H9 (cell line): ENCODE results near the gene NPC1L1. TPM values are rescaled to one million over a fixed set of nuclear protein-coding genes. Genes with fewer than 3 reads are reported as not detected.

Source experiments
- DNase-seq: peaks from one replicate; pipeline ENCODE4 v3.0.0-alpha.2; 2017
- H2AFZ ChIP-seq: one replicate; pipeline ENCODE4 v1.6.1; 2013; ENCODE audit warnings: mild to moderate bottlenecking, low read length, control low read depth, moderate library complexity
- H2AK5ac ChIP-seq: 2 replicates; pipeline ENCODE4 v1.6.1; 2013; ENCODE audit warnings: low read length, control low read depth, mixed read lengths; ENCODE audit not compliant: insufficient read length
- H2BK120ac ChIP-seq: one replicate; pipeline ENCODE4 v1.6.1; 2013; ENCODE audit warnings: low read depth, mild to moderate bottlenecking, low read length, control low read depth, inconsistent platforms; ENCODE audit not compliant: poor library complexity, severe bottlenecking
- H2BK12ac ChIP-seq: 2 replicates; pipeline ENCODE4 v1.6.1; 2013; ENCODE audit warnings: low read length, control low read depth, mixed read lengths, low read depth; ENCODE audit not compliant: insufficient read length
- H2BK15ac ChIP-seq: 2 replicates; pipeline ENCODE4 v1.6.1; 2013; ENCODE audit warnings: low read depth, low read length, control low read depth
- H2BK20ac ChIP-seq: one replicate; pipeline ENCODE4 v1.6.1; 2013; ENCODE audit warnings: low read depth, mild to moderate bottlenecking, low read length, control low read depth, inconsistent platforms; ENCODE audit not compliant: poor library complexity, severe bottlenecking
- H2BK5ac ChIP-seq: 2 replicates; pipeline ENCODE4 v1.6.1; 2013; ENCODE audit warnings: low read length, control low read depth, mixed read lengths; ENCODE audit not compliant: insufficient read length
- H3K14ac ChIP-seq: 2 replicates; pipeline ENCODE4 v1.6.1; 2013; ENCODE audit warnings: low read length, control low read depth; ENCODE audit not compliant: insufficient read depth
- H3K18ac ChIP-seq: 2 replicates; pipeline ENCODE4 v1.6.1; 2013; ENCODE audit warnings: low read depth, mild to moderate bottlenecking, mixed read lengths, low read length, control low read depth; ENCODE audit not compliant: insufficient read length
- H3K23ac ChIP-seq: 2 replicates; pipeline ENCODE4 v1.6.1; 2013; ENCODE audit warnings: low read length, control low read depth, mixed read lengths, low read depth; ENCODE audit not compliant: insufficient read length
- H3K23me2 ChIP-seq: 2 replicates; pipeline ENCODE4 v1.6.1; 2013; ENCODE audit warnings: low read depth, mild to moderate bottlenecking, mixed read lengths, low read length, control low read depth; ENCODE audit not compliant: insufficient read length, poor library complexity, severe bottlenecking
- H3K27ac ChIP-seq: 2 replicates; pipeline ENCODE4 v1.5.1; 2013; ENCODE audit warnings: low read length, control low read depth, mixed read lengths, low read depth; ENCODE audit not compliant: insufficient read length
- H3K27me3 ChIP-seq: 2 replicates; pipeline ENCODE4 v1.6.1; 2013; ENCODE audit warnings: low read length, control low read depth, inconsistent platforms; ENCODE audit not compliant: insufficient read depth
- H3K4ac ChIP-seq: 2 replicates; pipeline ENCODE4 v1.6.1; 2013; ENCODE audit warnings: low read depth, mild to moderate bottlenecking, control low read depth, inconsistent platforms, low read length, moderate library complexity
- H3K4me1 ChIP-seq: 2 replicates; pipeline ENCODE4 v1.6.1; 2013; ENCODE audit warnings: low read length, control low read depth, inconsistent platforms; ENCODE audit not compliant: insufficient read depth
- H3K4me2 ChIP-seq: 2 replicates; pipeline ENCODE4 v1.6.1; 2013; ENCODE audit warnings: low read length, control low read depth, mixed read lengths; ENCODE audit not compliant: insufficient read length, insufficient read depth
- H3K56ac ChIP-seq: 2 replicates; pipeline ENCODE4 v1.6.1; 2013; ENCODE audit warnings: low read depth, mild to moderate bottlenecking, mixed read lengths, low read length, control low read depth; ENCODE audit not compliant: insufficient read length
- H3K79me1 ChIP-seq: 2 replicates; pipeline ENCODE4 v1.6.1; 2013; ENCODE audit warnings: low read depth, mild to moderate bottlenecking, moderate library complexity, low read length, control low read depth, inconsistent platforms; ENCODE audit not compliant: insufficient read depth, poor library complexity, severe bottlenecking
- H3K79me2 ChIP-seq: 2 replicates; pipeline ENCODE4 v1.6.1; 2013; ENCODE audit warnings: low read length, control low read depth, inconsistent platforms; ENCODE audit not compliant: insufficient read depth
- H3K9ac ChIP-seq: 2 replicates; pipeline ENCODE4 v1.6.1; 2013; ENCODE audit warnings: low read length, control low read depth, mixed read lengths; ENCODE audit not compliant: insufficient read length; ENCODE audit errors: extremely low read depth
- H3K9me3 ChIP-seq: one replicate; pipeline ENCODE4 v1.6.1; 2013; ENCODE audit warnings: low read depth, low read length, inconsistent platforms; ENCODE audit not compliant: control insufficient read depth
- H3T11ph ChIP-seq: one replicate; pipeline ENCODE4 v1.6.1; 2013; ENCODE audit warnings: mild to moderate bottlenecking, low read length, control low read depth, inconsistent platforms
- H4K20me1 ChIP-seq: one replicate; pipeline ENCODE4 v1.6.1; 2013; ENCODE audit not compliant: control insufficient read depth, insufficient read length, insufficient read depth
- H4K5ac ChIP-seq: 2 replicates; pipeline ENCODE4 v1.6.1; 2013; ENCODE audit warnings: low read depth, mild to moderate bottlenecking, mixed read lengths, low read length, control low read depth; ENCODE audit not compliant: insufficient read length
- H4K8ac ChIP-seq: replicated peaks from 2 replicates; pipeline ENCODE4 v1.6.1; 2013; ENCODE audit warnings: low read length, control low read depth, mixed read lengths, low read depth; ENCODE audit not compliant: insufficient read length
- H4K91ac ChIP-seq: 2 replicates; pipeline ENCODE4 v1.6.1; 2013; ENCODE audit warnings: low read depth, mild to moderate bottlenecking, moderate library complexity, mixed read lengths, low read length, control low read depth; ENCODE audit not compliant: insufficient read length
- H3K27ac Mint-ChIP-seq, 3 experiments: 2 replicates in 2 of 3; 3 replicates in 1 of 3; pipeline ENCODE4 v1.8.0; 2020 to 2021; ENCODE audit warnings: mixed read lengths in 3 of 3, mild to moderate bottlenecking in 1 of 3, moderate library complexity in 1 of 3
- H3K27me3 Mint-ChIP-seq: 2 replicates; pipeline ENCODE4 v1.8.0; 2021; ENCODE audit warnings: low read depth, mild to moderate bottlenecking, moderate library complexity, mixed read lengths
- H3K36me3 Mint-ChIP-seq, 3 experiments: 2 replicates in 2 of 3; 3 replicates in 1 of 3; pipeline ENCODE4 v1.8.0; 2020 to 2021; ENCODE audit warnings: low read depth in 3 of 3, mixed read lengths in 3 of 3; ENCODE audit not compliant: insufficient read depth in 1 of 3
- H3K4me1 Mint-ChIP-seq, 2 experiments: 2 replicates each; pipeline ENCODE4 v1.8.0; 2020; ENCODE audit warnings: mixed read lengths in 2 of 2
- H3K4me3 Mint-ChIP-seq, 2 experiments: 2 replicates in 1 of 2; 3 replicates in 1 of 2; pipeline ENCODE4 v1.8.0; 2020 to 2021; ENCODE audit warnings: mild to moderate bottlenecking in 2 of 2, mixed read lengths in 2 of 2, moderate library complexity in 1 of 2
- H3K9me3 Mint-ChIP-seq, 2 experiments: 2 replicates in 1 of 2; 3 replicates in 1 of 2; pipeline ENCODE4 v1.8.0; 2020; ENCODE audit warnings: mild to moderate bottlenecking in 2 of 2, mixed read lengths in 2 of 2, moderate library complexity in 1 of 2
- CTCF ChIP-seq: fragments of 200-600 bp; sonication (generic); conservative IDR thresholded peaks from 3 replicates; pipeline ENCODE4 v1.8.0; 2021; ENCODE audit warnings: antibody characterized with exemption, mild to moderate bottlenecking
- WGBS: extraction: QIAGEN DNeasy Blood & Tissue Kit; methylation state at CpG from one replicate; pipeline ENCODE4 v1.1.7; 2013; ENCODE audit warnings: missing lambda C conversion rate, low lambda C conversion rate, mixed read lengths; ENCODE audit not compliant: insufficient read length; ENCODE audit errors: extremely low coverage; 5-methylcytosine and 5-hydroxymethylcytosine counted together
- total RNA-seq: library from RNA; stranded (reverse); gene quantifications from 2 replicates; pipeline ENCODE4 v1.2.1, GENCODE V29; 2021

The NPC1L1 gene
- total RNA-seq, 1 experiment from 2014 or later: 0.11 TPM

GRCh38 chr7:44488955-44489354 lies 52.2 kb downstream of the NPC1L1 start:
- Histone ChIP-seq H3K18ac (no peak overlapping the region), H4K91ac (no peak overlapping the region), H2BK120ac (no peak overlapping the region), H3K23me2 (no peaks in the 10 kb centered on the region), H2BK15ac (no peak overlapping the region), H2AFZ (no peak overlapping the region), H2AK5ac (no peak overlapping the region), H3K79me1 (peaks cover 7% of the 10 kb centered on the region), H3K23ac (no peak overlapping the region), H3K4ac (no peak overlapping the region), H3K56ac (no peak overlapping the region), H3K27me3 (no peaks in the 10 kb centered on the region), H3T11ph (no peak overlapping the region), H3K9ac (peak overlapping the region; percentile 39), H3K4me1 (peaks cover 5% of the 10 kb centered on the region; the same call in 1 of the 2 replicates), H3K79me2 (peaks cover 17% of the 10 kb centered on the region; the same call in 1 of the 2 replicates), H4K20me1 (no peaks in the 10 kb centered on the region), H4K8ac (no peak overlapping the region), H2BK5ac (no peak overlapping the region), H4K5ac (no peak overlapping the region), H3K14ac (no peak overlapping the region), H3K27ac (no peak overlapping the region), H2BK20ac (no peak overlapping the region), H3K9me3 (no peaks in the 10 kb centered on the region), H2BK12ac (no peak overlapping the region), H3K4me2 (peak overlapping the region; percentile 67)
- Mint-ChIP-seq H3K27ac (no peak overlapping the region), H3K36me3 (peaks cover 12 to 20% (median 19%) of the 10 kb centered on the region in 3 experiments), H3K27me3 (no peaks in the 10 kb centered on the region), H3K9me3 (no peaks in the 10 kb centered on the region), H3K4me1 (peaks cover 18 to 23% of the 10 kb centered on the region in 2 experiments), H3K4me3 (peak overlapping the region; percentile 78 to 86; a peak in 4 of 5 replicates)
- DNase-seq: no peak
- no peak for TF ChIP-seq CTCF
- WGBS: no CpG with 5 or more reads among the region's 3 CpGs
